Measurements from ENCODE around the gene NDUFC1. TPM values are rescaled to one million over a fixed set of nuclear protein-coding genes. Genes with fewer than 3 reads are reported as not detected.
"Not testable (repeated sequence)": the region's sequence is repeated elsewhere in the genome, so short reads cannot be mapped to it uniquely, and the experiment has no call there.

Gene NDUFC1
- total RNA-seq, 4 donors from 2014 or later: 45.7 to 52.8 (median 50.8) TPM

DNA sequence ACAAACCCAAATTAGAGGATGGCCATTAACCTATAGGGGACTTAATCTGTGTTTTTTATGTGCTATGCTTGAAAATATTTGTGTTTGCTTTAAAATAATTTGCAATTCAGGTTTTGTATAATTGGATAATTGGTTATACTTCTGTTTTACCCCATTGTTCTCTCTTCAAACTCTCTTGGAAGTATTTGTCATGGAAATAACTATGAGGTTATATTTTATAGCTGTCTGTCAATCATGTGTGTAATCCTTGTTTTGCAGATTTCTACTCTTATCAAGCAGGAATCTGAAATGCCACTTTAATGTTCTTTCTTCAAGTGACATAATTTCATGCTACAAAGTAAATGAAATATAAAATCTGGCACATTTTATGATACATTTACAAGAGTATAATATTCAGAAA, 15.4 kb upstream of the NDUFC1 start:
- DNase-seq (ENCODE audit: extremely low spot score): no peak
- Histone ChIP-seq H3K9me3 (no peaks in the 10 kb centered on the region), H3K27me3 (no peaks in the 10 kb centered on the region), H3K27ac (replicated peaks in 1 of 4) (no peak overlapping the region), H3K4me1 (peaks cover 0 to 56% (median 35%) of the 10 kb centered on the region in 4 donors), H3K36me3 (no peaks in the 10 kb centered on the region), H3K4me3 (no peak overlapping the region)
- TF ChIP-seq EP300 (IDR thresholded peaks at IDR 0.05) (no peak), POLR2AphosphoS5 (IDR thresholded peaks at IDR 0.05) (no peak), POLR2A (IDR thresholded peaks at IDR 0.05; ENCODE audit: low read depth) (no peak)
- TF ChIP-seq, protein P1, sequence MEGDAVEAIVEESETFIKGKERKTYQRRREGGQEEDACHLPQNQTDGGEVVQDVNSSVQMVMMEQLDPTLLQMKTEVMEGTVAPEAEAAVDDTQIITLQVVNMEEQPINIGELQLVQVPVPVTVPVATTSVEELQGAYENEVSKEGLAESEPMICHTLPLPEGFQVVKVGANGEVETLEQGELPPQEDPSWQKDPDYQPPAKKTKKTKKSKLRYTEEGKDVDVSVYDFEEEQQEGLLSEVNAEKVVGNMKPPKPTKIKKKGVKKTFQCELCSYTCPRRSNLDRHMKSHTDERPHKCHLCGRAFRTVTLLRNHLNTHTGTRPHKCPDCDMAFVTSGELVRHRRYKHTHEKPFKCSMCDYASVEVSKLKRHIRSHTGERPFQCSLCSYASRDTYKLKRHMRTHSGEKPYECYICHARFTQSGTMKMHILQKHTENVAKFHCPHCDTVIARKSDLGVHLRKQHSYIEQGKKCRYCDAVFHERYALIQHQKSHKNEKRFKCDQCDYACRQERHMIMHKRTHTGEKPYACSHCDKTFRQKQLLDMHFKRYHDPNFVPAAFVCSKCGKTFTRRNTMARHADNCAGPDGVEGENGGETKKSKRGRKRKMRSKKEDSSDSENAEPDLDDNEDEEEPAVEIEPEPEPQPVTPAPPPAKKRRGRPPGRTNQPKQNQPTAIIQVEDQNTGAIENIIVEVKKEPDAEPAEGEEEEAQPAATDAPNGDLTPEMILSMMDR (IDR thresholded peaks at IDR 0.05): no peak
- intact Hi-C loops (cut with DNase I): no loop called here

DNA sequence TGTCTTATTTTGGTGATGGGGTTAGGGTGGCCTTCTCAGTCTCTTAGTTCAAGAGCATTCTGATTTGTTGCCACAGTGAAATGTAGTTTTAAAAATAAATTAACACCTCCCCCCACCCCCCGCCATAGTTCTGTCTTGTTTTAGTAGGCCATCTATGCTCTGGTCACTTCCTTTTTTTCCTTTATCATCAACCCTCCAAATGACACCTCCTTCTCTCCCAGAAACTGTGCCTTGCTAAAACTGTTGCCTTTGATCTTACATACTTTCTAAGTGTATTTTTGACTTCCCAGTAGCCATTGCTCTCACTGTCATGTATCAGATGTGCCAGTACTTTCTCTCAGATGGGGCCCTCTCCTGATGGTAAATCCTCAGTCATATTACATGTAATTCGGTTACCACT, 14.5 kb upstream of the NDUFC1 start:
- Histone ChIP-seq H3K9me3 (no peaks in the 10 kb centered on the region), H3K36me3 (no peaks in the 10 kb centered on the region), H3K27me3 (no peaks in the 10 kb centered on the region), H3K27ac (replicated peaks in 1 of 4) (no peak overlapping the region), H3K4me3 (no peak overlapping the region), H3K4me1 (peaks cover 0 to 59% (median 42%) of the 10 kb centered on the region in 4 donors)
- no peak for DNase-seq (ENCODE audit: extremely low spot score)
- intact Hi-C loops (cut with DNase I): no loop called here
- TF ChIP-seq, protein P1 (IDR thresholded peaks at IDR 0.05): no peak
- no peak for TF ChIP-seq POLR2AphosphoS5 (IDR thresholded peaks at IDR 0.05)
- no peak for TF ChIP-seq POLR2A (IDR thresholded peaks at IDR 0.05; ENCODE audit: low read depth)
- TF ChIP-seq EP300 (IDR thresholded peaks at IDR 0.05): no peak
- 95% methylated on average over 2 of the region's 2 CpGs for WGBS

DNA sequence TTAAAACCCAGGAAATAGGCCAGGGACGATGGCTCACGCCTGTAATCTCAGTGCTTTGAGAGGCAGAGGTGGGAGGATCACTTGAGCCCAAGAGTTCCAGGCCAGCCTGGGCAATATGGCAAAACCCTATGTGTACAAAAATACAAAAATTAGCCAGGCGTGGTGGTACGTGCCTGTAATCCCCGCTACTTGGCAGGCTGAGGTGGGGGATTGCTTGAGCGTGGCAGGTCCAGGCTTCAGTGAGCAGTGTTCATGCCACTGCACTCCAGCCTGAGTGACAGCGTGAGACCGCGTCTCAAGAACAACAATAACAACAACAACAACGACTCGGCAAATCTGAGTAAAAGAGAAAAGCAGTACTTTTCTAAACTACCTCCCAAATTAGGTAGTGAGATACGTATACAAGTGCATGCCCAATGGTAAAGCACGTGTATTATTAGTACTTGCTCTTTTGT, 13.0 kb upstream of the NDUFC1 start:
- Histone ChIP-seq H3K4me3 (no peak overlapping the region), H3K36me3 (no peaks in the 10 kb centered on the region), H3K4me1 (peaks cover 0 to 63% (median 45%) of the 10 kb centered on the region in 4 donors), H3K27ac (replicated peaks in 1 of 4) (no peak overlapping the region), H3K9me3 (no peaks in the 10 kb centered on the region), H3K27me3 (no peaks in the 10 kb centered on the region)
- DNase-seq (ENCODE audit: extremely low spot score): no peak
- 93% methylated on average over 13 of the region's 13 CpGs for WGBS
- no peak for TF ChIP-seq EP300 (IDR thresholded peaks at IDR 0.05)
- intact Hi-C loops (cut with DNase I): no loop called here

DNA sequence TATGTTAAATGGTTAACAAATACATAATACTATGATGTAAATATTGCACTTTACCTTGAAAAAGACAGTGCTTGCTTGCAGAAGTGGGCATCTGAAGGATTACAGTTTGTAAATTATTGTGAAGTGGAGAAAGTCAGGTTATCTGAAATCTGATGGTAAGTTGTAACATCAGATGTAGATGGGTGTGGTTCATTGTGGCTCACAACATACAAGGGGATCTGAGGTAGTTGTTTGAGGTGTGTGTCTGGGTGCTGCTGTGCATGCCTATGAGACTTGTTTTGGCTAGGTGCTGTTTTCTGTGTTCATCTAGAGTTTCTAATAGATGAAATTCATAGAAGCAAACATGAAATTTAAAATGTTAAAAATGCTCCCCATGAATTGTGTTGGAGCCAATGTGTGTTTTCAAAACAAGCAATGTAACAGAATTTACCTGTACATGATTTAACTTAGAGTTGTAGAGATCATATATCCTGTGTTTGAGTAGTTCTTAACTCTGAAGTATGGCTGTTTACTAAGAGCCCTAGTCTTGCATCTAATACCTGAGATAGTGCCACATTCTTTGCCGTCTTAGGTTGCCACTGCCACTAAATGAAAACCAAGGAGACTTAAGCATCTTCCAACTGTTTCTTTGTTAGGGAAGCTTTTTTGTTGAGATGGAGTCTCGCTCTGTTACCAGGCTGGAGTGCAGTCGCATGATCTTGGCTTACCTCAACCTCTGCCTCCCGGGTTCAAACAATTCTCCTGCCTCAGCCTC, 11.9 kb upstream of the NDUFC1 start:
- no peaks in the 10 kb centered on the region for H3K9me3 ChIP-seq
- no peak for DNase-seq (ENCODE audit: extremely low spot score)
- H3K27me3 ChIP-seq: no peaks in the 10 kb centered on the region
- H3K4me3 ChIP-seq: no peak overlapping the region
- intact Hi-C loops (cut with DNase I): no loop called here
- H3K27ac ChIP-seq (replicated peaks in 1 of 4): no peak overlapping the region
- H3K4me1 ChIP-seq: peaks cover 0 to 55% (median 46%) of the 10 kb centered on the region in 4 donors
- TF ChIP-seq POLR2A (IDR thresholded peaks at IDR 0.05; ENCODE audit: low read depth) (no peak), EP300 (IDR thresholded peaks at IDR 0.05) (no peak), POLR2AphosphoS5 (IDR thresholded peaks at IDR 0.05) (no peak)
- TF ChIP-seq, protein P1 (IDR thresholded peaks at IDR 0.05): no peak
- WGBS: 91% methylated on average over 4 of the region's 4 CpGs
- H3K36me3 ChIP-seq: no peaks in the 10 kb centered on the region

DNA sequence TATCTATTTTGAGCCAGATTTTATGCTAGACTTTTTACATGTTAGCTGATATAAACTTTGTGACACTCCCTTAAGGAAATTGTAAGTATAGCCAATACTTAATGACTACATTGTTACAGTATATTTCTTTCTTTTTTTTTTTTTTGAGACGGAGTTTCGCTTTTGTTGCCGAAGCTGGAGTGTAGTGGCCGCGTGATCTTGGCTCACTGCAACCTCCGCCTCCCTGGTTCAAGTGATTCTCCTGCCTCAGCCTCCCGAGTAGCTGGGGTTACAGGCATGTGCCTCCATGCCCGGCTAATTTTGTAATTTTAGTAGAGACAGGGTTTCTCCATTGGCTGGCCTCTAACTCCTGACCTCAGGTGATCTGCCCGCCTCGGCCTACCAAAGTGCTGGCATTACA, 11.1 kb upstream of the NDUFC1 start:
- peaks cover 0 to 60% (median 46%) of the 10 kb centered on the region in 4 donors for H3K4me1 ChIP-seq
- H3K9me3 ChIP-seq; DNase-seq (ENCODE audit: extremely low spot score); intact Hi-C loops (cut with DNase I); H3K4me3 ChIP-seq; H3K36me3 ChIP-seq; H3K27ac ChIP-seq (replicated peaks in 1 of 4); H3K27me3 ChIP-seq: not testable (repeated sequence)
- WGBS: 99% methylated on average over 10 of the region's 10 CpGs

Data from esophagus muscularis mucosa (tissue), 4 donors.